NCI-H2029 (cell line): ENCODE data around the gene ZNF83.
"Not testable (repeated sequence)": the region's sequence is repeated elsewhere in the genome, so short reads cannot be mapped to it uniquely, and the experiment has no call there.

Experiments
- DNase-seq: peaks from one replicate; lab custom pipeline; 2025; lab: John Stamatoyannopoulos, UW

ZNF83 gene

GRCh38 chr19:52639996-52640395, 1.8 kb upstream of the ZNF83 start:
- no peak for DNase-seq

- peak; percentile 31 for DNase-seq
These were observed 446 bp upstream of the ZNF83 start for GRCh38 chr19:52638601-52639000.

- no peak for DNase-seq
These were observed 2.2 kb downstream of the ZNF83 start for GRCh38 chr19:52635786-52636570.

- DNase-seq, result not testable (repeated sequence)
These were observed 10.7 kb downstream of the ZNF83 start for GRCh38 chr19:52627441-52627840.

GRCh38 chr19:52626915-52627314, 11.2 kb downstream of the ZNF83 start:
- no peak for DNase-seq

GRCh38 chr19:52622261-52622660, 15.9 kb downstream of the ZNF83 start:
- no peak for DNase-seq

- no peak for DNase-seq
These were observed 16.8 kb downstream of the ZNF83 start for GRCh38 chr19:52621376-52621775.

GRCh38 chr19:52613299-52613906, 24.8 kb downstream of the ZNF83 start:
- no peak for DNase-seq

- no peak for DNase-seq
These were observed 34.5 kb downstream of the ZNF83 start for GRCh38 chr19:52603558-52604207.

GRCh38 chr19:52602941-52603340, 35.2 kb downstream of the ZNF83 start:
- DNase-seq, result no peak

- not testable (repeated sequence) for DNase-seq
These were observed 36.2 kb downstream of the ZNF83 start for GRCh38 chr19:52601974-52602366.

GRCh38 chr19:52601025-52601973, 36.9 kb downstream of the ZNF83 start:
- peak; percentile 82 for DNase-seq

- DNase-seq, result no peak
These were observed 37.5 kb downstream of the ZNF83 start for GRCh38 chr19:52600639-52601024.

GRCh38 chr19:52599241-52599640, 38.9 kb downstream of the ZNF83 start:
- no peak for DNase-seq

- DNase-seq, result not testable (repeated sequence)
These were observed 44.7 kb downstream of the ZNF83 start for GRCh38 chr19:52593441-52593840.

GRCh38 chr19:52592301-52592700, 45.9 kb downstream of the ZNF83 start:
- DNase-seq, result no peak

- no peak for DNase-seq
These were observed 47.4 kb downstream of the ZNF83 start for GRCh38 chr19:52590728-52591127.

- no peak for DNase-seq
These were observed 52.6 kb downstream of the ZNF83 start for GRCh38 chr19:52585604-52586003.

- no peak for DNase-seq
These were observed 53.3 kb downstream of the ZNF83 start for GRCh38 chr19:52584736-52585440.

GRCh38 chr19:52570000-52570861, 67.9 kb downstream of the ZNF83 start, which contains the start of gene ZNF701:
ZNF701 (plus strand) TSS chr19:52570287; CDS start chr19:52574148, 3,861 bp downstream.
- peak; percentile 85 for DNase-seq
